Measurements from ENCODE around the gene STRN. TPM values are rescaled to one million over a fixed set of nuclear protein-coding genes. Genes with fewer than 3 reads are reported as not detected.

The STRN gene
- total and polyA plus RNA-seq, 2 of the 13 experiments (the other 11 are each of a cell fraction or from before 2014, with no cell fraction given), result 10.4 to 19.3 TPM

- H3K36me3 ChIP-seq (replicated peaks in 1 of 2; ENCODE audit: control insufficient read depth in 1 of 2, insufficient read depth in 2 of 2, low read length in 2 of 2), result peaks cover 3 to 8% of the 10 kb centered on the region in 2 experiments; a peak in 3 of 5 replicates
- 94% methylated on average over 7 of the region's 7 CpGs for WGBS (ENCODE audit: low lambda C conversion rate)
- FAIRE-seq, result no peak
- H3K4me3 ChIP-seq (replicated peaks in 1 of 3; ENCODE audit: insufficient read depth in 1 of 3, low read depth in 2 of 3, low read length in 3 of 3), result no peak overlapping the region
- H3K27me3 ChIP-seq (ENCODE audit: control insufficient read depth in 1 of 2, insufficient read depth in 2 of 2, low read length in 2 of 2), result no peaks in the 10 kb centered on the region
- H4K20me1 ChIP-seq (ENCODE audit: insufficient read depth, low read length), result no peaks in the 10 kb centered on the region
- H2AFZ ChIP-seq (ENCODE audit: low read length), result no peak overlapping the region
- BruUV-seq (replicated peaks), result no TSS peak
- H3K9ac ChIP-seq (ENCODE audit: insufficient read depth, low read depth, low read length), result no peak overlapping the region
- no peak for DNase-seq (ENCODE audit: low spot score)
- ChIA-PET CTCF (ENCODE audit: low intra/inter-chr PET ratio, low total read pairs) (no interaction called here), POLR2A (no interaction called here)
- ATAC-seq, result no peak
- H3K4me2 ChIP-seq (ENCODE audit: low read depth, low read length), result no peak overlapping the region
- intact Hi-C loops (cut with micrococcal nuclease; ENCODE audit: unreplicated experiment) (no loop called here), in situ Hi-C loops (cut with HindIII; ENCODE audit: extremely low pct_ligation_motif_present, low pct_unique_long_range_greater_than_20kb) (no loop called here)
- H3K79me2 ChIP-seq (ENCODE audit: insufficient read depth, low read length), result no peaks in the 10 kb centered on the region
- H3K27ac ChIP-seq (ENCODE audit: extremely low read length, insufficient read depth, low read length), result no peak overlapping the region
- H3K4me1 ChIP-seq (ENCODE audit: insufficient read depth, low read length), result no peaks in the 10 kb centered on the region
- H3K9me3 ChIP-seq (ENCODE audit: low read length), result no peaks in the 10 kb centered on the region
- no peak for TF ChIP-seq PTBP1 (IDR thresholded peaks at IDR 0.05; ENCODE audit: low read depth, low read length, poor library complexity, severe bottlenecking)
- no peak for TF ChIP-seq CEBPZ (IDR thresholded peaks at IDR 0.05; ENCODE audit: low read length)
- no peak for TF ChIP-seq SALL1 (CRISPR knock-in tag; IDR thresholded peaks at IDR 0.05)
- no peak for TF ChIP-seq ZNF772 (CRISPR knock-in tag; IDR thresholded peaks at IDR 0.05)
- TF ChIP-seq MXD4 (CRISPR knock-in tag; IDR thresholded peaks at IDR 0.05), result no peak
- no peak for TF ChIP-seq PRDM4 (CRISPR knock-in tag; IDR thresholded peaks at IDR 0.05; ENCODE audit: borderline replicate concordance)
- TF ChIP-seq ZBTB46 (CRISPR knock-in tag; IDR thresholded peaks at IDR 0.05; ENCODE audit: borderline replicate concordance), result no peak
- TF ChIP-seq SOX5 (CRISPR knock-in tag; IDR thresholded peaks at IDR 0.05; ENCODE audit: borderline replicate concordance), result no peak
- TF ChIP-seq NKX3-1 (CRISPR knock-in tag; IDR thresholded peaks at IDR 0.05), result no peak
- TF ChIP-seq ZNF142 (CRISPR knock-in tag; IDR thresholded peaks at IDR 0.05), result no peak
- no peak for TF ChIP-seq ZNF546 (CRISPR knock-in tag; conservative IDR thresholded peaks at IDR 0.05)
These were observed 73.5 kb downstream of the STRN start for GRCh38 chr2:36892805-36893204.
